GM12874 (cell line): ENCODE data around the gene ACHE.

Experiments used
- CTCF ChIP-seq: IDR thresholded peaks from 2 replicates; pipeline ENCODE4 v1.5.1; 2011; ENCODE audit warnings: low read depth, mild to moderate bottlenecking, control low read depth, low read length, moderate library complexity; ENCODE audit not compliant: insufficient read depth

The ACHE gene

GRCh38 chr7:100881136-100881535, 14.6 kb downstream of the ACHE start:
- TF ChIP-seq CTCF = no peak

- no peak for TF ChIP-seq CTCF
Observed at GRCh38 chr7:100880645-100881044, 15.0 kb downstream of the ACHE start.

- no peak for TF ChIP-seq CTCF
Observed at GRCh38 chr7:100879685-100880261, 15.9 kb downstream of the ACHE start.

- TF ChIP-seq CTCF = no peak
Observed at GRCh38 chr7:100878685-100879084, 17.0 kb downstream of the ACHE start.

GRCh38 chr7:100878013-100878412, 17.7 kb downstream of the ACHE start:
- TF ChIP-seq CTCF = no peak

GRCh38 chr7:100875356-100875751, 20.3 kb downstream of the ACHE start:
- TF ChIP-seq CTCF = no peak

GRCh38 chr7:100874577-100875355, 20.9 kb downstream of the ACHE start, which contains the start of gene SRRT:
TSS of gene SRRT (plus strand) at chr7:100875103. CDS start at chr7:100875591, 488 bp downstream.
- no peak for TF ChIP-seq CTCF
